Pons (tissue), 1 donor: ENCODE data around the gene DPP10.
A peak's percentile ranks its signal among the peaks of the same experiment; 100 is the strongest.

ENCODE experiments used
- DNase-seq: peaks from one replicate; pipeline ENCODE4 v3.0.0-alpha.2; 2016; ENCODE audit warnings: low spot score

Gene DPP10

DNA sequence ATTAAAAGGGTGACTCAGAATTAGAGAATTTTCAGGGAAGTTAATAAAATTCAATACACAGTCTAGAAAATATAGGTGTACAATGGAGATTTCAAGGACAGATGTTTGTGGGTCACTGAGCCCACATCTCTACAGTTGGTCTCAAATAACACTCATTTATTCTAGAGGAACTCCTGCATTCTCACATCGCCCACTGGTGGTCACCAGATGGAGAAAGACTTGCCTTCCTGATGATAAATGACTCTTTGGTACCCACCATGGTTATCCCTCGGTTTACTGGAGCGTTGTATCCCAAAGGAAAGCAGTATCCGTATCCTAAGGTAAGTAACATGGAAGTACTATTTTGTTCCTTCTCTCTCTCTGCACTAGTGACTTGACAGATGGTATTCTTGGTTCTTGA, 1297.1 kb downstream of the DPP10 start:
- DNase-seq: no peak

DNA sequence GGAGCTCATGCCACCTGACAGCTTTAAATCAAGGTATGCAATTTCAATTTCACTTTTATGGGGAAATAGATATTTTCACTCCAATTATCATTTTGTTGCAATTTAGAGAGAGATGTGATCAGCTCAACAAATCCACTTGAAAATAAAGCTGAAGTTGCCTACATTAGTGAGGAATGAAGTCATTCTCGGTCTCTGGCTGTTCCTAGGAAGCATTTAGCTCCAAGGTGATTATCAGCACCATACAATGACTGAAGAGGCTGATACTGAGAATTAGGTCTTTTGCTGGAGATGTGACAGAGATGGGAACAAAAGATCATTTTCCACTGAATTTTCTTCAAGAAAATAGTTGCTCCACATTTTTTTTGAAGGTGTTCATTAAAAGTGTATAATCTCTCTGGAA, 1303.7 kb downstream of the DPP10 start:
- no peak for DNase-seq

DNA sequence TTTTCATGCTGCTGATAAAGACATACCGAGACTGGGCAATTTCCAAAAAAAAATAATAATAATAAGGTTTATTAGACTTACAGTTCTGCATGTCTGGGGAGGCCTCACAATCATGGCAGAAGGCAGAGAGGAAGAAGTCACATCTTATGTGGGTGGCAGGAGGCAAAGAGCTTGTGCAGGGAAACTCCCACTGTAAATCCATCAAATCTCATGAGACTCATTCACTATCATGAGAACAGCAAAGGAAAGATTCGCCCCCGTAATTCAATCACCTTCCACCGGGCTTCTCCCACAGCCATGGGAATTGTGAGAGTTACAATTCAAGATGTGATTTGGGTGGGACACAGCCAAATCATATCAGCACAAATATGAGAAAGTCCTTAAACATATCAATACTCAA, 1314.8 kb downstream of the DPP10 start:
- no peak for DNase-seq

DNA sequence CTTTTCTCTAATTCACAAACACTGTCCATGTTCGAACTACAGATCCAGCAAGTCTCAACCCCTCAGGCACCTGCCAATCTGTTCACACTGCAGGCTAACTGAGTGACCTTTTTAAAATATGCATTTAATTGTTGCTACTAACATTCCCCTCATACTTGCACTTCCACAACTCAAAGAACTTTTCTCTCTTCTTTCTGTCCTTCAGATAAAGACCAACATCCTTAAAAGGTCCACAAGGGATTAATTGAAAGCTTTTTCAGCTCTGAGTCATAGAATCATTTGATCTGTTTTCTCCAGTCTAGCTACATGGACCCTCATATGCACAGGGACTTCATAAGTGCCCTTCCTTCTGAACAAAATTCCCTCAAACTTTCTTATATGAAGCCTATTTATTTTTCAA, 1321.2 kb downstream of the DPP10 start:
- no peak for DNase-seq

DNA sequence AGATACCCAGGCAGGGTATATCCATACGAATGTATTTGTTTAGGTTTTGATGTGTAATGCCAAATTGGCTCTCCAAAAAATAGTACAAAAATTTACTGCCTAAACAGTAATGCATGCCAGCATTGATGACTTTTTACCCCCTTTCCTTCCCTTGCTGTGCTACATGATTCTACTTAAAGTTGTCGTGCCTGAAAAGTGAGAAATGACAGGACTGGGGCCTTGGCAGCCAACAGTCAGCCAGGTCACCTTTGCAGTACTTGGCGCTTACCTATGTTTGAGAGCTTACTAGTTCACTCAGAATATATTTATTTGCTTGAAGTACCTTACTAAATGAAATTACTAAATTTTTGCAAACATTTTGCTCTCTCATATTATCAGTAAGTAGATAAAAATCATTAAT, 1329.1 kb downstream of the DPP10 start:
- DNase-seq: no peak

DNA sequence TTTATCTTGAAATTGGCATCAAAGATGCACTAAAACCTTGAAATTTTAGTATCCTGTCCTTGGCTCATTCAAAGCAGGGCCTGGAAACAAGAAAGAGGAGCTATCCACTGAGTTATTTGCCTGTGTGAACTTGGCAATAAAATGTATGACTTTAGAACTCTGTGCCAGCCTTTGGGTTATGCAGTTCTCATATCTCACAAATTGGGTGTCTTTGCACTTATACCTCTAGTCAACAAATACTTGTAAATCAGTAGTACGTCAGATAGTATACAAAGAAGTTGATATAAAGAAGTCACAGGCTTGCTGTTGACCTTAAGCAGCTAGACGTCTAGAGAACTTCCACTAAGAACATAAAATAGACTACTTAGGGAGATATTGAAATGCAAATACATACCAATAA, 1331.9 kb downstream of the DPP10 start:
- DNase-seq: no peak

DNA sequence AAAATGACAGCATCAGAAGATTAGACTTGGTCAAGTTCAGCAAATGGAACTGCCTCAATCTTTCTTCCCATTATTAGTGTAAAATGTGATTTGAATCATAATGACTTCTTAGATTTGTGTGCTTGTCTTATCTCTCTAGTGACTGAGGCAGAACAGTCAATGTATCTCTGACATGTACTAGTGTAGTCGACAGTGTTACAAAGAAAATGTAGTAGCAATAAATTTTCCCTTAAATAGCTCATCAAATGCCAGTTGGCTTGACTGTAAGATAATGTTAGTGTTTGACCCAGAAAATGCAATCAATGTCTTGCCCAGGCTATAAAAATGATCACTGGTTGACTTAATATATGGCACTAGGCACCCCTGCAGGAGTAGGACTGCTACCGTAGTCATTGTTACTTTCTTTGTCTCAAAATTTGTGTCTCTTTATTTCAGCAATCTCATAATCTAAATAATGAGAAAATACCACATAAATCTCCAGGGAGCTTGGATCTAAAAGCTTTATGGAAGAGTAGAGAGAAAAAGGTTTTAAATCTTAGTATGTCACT, 1336.7 kb downstream of the DPP10 start:
- DNase-seq: no peak

DNA sequence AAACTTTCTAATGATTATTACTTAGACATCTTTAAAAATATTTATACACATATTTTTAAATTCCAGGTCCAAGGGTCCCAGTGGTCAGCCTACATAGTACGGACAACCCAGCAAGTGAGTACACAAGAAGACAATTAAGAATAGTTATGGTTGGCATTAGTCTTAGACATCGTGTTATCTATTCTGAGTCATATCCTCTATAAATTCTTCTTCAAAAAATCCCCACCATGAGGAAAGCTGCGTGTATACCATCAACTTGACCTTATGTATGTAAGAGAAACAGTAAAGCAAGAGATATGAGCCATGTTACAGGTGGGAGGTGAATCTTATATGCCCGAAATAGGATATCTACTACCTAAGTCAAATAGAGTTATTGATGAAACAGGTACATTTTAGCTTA, 1339.8 kb downstream of the DPP10 start:
- DNase-seq: no peak

DNA sequence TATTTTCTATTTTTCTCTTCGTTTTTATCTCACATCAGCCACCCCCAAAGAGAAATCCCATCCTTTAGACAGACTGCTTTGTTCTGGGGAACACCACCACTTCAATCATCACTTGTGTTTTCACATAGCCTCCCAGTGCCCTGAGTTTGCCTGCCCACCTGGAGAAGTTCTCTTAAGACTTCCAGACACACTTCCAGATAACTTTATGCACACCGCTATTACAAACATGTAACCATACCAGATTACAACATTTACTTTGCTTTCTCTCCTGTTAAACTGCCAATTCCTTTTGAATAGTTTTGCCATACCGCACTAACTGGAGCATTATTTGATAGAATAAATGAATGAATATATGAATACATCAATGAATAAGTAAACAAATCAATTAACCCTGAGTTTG, 1353.6 kb downstream of the DPP10 start:
- DNase-seq: no peak

DNA sequence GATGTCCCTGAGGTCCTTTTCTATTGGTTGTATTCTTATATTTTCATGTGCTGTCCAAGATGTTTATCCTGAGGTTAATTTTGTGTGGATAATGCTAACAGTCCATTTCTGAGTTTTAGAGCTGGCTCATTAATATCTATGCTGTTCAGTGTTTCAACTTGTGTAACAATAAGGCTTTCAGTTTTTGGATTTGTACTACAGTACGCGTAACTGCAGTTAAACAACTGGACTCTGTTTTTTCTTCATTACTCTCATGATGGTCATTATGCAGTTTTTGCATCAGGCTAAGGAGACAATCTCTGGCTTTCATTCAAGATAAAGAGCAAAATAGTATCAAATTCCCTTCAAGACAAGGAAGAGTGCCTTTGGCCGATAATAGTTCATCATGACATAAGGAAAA, 1364.8 kb downstream of the DPP10 start:
- peak; percentile 10 for DNase-seq

DNA sequence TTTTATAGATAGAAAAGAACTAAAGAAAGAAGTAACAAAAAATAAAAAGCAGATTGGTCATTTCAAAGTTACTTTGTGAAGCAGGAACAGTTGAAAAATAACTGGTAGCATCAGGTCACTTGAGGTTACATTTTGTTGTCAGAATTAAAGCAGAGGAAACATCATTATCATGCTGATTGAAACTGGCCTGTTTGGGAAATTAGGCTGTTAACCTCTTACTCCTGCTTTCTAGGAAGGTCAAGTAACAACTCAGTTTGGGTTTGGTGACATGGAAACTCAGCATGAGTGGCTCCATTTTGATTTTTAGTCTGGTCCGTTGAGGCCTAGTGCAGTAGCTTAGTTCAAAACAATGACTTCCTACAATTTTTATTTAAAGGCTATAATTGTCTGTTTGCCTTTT, 1383.5 kb downstream of the DPP10 start:
- no peak for DNase-seq

DNA sequence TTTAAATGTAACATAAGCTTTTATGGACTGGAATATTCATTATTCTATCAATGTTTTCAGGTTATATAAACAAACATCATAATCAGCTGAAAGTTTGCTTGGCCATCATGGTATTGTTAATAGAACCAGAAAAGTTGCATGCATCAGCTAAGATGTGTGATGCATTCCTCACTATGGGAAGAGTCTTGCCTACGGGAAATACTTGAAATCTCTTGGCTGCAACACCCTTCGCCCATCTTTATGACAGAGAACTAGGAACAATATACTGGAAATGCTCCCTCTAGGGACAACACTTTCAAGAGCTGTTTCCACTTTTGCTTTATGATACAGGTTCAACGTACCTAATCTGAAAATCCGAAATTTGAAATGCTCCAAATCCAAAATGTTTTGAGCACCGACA, 1390.8 kb downstream of the DPP10 start:
- DNase-seq: no peak

DNA sequence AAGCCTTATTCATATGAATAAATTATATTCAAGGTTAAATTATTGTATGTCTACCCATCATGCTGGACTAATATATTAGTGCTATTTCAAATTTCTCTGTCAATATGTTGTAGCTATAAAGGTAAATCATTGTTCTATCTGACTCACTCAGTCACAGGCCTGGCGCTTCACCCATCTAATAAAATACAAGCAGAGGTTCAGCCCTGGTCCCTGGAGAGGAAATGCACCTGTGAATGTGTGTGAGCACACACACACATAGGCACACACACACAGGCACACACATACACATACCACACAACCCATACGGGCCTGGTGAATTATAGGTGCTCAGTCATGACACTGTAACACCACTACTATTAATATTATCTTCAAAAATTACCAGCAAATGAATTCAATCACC, 1396.1 kb downstream of the DPP10 start:
- DNase-seq: no peak

DNA sequence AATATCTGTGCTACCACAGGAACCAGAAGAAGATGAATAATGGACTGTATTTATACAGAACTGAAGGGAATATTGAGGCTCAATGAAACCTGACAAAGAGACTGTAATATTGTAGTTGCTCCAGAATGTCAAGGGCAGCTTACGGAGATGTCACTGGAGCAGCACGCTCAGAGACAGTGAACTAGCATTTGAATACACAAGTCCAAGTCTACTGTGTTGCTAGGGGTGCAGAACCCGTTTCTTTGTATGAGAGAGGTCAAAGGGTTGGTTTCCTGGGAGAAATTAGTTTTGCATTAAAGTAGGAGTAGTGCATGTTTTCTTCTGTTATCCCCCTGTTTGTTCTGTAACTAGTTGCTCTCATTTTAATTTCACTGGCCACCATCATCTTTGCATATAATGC, 1399.9 kb downstream of the DPP10 start:
- DNase-seq: no peak

DNA sequence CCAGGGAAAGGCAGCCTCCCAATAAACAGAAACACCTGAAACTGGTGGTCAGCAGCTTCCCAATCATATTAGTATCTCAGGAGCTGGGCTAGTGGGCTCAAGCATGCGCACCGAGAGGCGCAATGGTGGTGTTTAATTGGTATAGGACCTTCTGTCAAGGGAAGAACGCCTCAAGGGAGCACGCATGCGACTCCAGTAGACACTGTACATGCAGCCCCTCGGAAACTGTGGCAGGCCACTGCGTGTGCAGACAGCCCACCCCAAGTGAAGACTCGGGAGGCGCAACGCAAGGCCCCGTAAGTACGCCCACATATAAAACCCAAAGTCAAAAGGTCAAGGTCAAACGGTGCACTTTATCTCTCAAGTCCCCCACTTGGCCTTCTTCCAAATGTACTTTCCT, 1405.8 kb downstream of the DPP10 start:
- no peak for DNase-seq

DNA sequence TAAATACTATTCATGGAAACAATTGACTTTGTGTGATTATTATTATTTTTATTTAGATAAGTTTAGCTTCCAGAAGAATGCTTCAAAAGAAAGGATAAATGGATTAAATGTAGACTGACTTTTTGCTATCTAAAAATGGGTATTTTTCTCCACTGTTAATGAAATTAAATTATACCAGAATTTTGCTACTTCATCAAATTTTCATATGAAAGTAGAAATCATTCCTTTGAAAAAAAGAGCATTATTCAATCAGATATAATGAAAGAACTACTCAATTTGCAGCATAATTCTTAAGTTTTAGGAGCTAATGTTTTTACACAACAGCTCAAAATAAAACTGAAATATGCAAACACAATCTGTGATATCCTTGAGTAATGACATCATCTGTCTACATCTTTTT, 1424.6 kb downstream of the DPP10 start:
- DNase-seq: no peak

DNA sequence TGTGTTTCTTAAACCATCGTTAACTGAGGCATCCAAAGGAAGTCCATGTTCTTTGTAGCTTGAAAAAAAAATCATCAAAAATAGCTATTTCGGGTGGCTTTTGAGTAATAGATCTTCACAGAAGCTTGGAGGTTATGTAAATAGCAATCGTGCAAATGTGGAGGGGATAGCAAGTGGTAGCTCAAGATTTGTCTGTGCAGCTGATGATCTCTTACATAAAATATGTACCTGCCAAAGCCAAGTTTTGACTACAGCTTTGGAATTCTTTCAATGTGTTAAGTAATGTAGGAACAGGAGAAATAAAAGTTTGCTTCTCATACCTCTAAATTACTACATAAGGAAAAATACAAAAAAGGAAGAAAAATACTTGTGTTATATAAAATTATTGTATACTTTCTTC, 1432.0 kb downstream of the DPP10 start:
- DNase-seq: no peak

DNA sequence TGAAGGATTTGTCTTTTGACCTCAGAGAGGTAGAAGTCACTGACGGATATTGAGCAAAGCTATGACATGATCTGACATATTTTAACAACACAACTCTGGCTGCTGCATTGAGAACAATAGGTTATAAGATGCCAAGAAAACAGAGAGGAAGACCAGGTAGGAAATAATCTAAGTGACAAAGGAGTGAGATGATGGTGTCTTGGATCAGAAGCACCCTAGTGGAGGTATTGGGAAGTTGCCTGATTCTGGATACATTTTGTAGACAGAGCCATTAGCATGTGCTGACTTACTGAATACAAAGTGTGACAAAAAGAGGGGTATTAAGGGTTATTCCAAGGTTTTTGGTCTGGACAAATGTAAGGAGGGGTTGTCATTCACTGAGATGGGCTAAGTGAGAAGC, 1438.1 kb downstream of the DPP10 start:
- DNase-seq: no peak

DNA sequence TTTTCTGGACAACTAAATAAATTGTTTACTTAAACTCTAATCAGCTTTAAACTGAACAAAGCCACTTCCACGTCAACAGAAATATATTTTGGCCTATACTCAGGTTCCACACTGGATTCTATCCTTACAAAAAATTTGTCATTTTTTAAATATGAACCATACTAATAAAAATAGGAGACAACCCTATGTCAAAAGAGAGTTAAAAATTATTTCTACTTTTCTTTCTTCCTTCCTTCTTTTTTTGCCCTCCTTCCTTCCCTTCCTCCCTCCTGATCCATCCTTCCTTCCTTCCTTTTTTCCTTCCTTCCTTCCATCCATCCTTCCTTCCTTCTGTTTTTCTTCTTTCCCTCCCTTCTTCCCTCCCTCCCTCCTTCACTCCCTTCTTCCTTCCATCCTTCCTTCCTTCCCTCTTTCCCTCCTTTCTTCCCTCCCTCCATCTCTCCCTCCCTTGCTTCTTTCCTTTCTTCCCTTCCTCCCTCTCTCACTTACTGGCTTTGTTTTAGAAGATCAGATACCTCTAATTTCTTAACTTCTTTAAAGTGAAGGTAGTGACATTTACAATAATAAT, 1444.9 kb downstream of the DPP10 start:
- DNase-seq: no peak
